GM19023 (cell line): ENCODE data around the gene KRTDAP.
"Not testable (repeated sequence)": the region's sequence is repeated elsewhere in the genome, so short reads cannot be mapped to it uniquely, and the experiment has no call there.

ENCODE experiments used
- ATAC-seq: cut with Tn5 transposase; IDR thresholded peaks from one replicate; pipeline ENCODE4 v1.9.1; 2021; ENCODE audit warnings: mild to moderate bottlenecking, moderate library complexity; ENCODE audit not compliant: unreplicated experiment

KRTDAP gene

DNA sequence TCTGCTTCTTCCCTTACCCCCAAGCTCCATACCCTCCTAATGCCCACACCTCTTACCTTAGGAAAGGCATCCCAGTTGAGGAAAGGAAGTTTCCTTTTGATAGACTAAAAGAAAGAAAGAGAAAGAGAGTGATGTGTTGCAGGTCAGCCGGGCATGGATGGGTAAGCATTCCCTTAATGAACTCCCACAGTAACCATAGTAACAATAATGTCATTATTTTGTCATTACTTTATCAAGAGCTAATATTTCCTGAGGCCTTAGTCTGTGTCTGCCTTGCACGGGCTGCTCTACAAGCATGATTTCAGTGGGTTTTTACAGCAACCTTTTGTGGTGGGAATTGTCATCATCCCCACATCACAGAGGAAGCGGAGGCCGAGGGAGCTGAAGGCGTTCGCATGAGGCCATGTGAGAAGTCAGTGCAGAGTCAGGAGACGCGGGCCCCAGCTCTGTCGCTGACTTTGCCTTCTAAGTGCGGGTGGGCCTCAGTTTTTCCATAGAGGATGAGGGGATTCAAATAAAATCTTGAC, 2.5 kb downstream of the KRTDAP start:
- ATAC-seq: no peak

DNA sequence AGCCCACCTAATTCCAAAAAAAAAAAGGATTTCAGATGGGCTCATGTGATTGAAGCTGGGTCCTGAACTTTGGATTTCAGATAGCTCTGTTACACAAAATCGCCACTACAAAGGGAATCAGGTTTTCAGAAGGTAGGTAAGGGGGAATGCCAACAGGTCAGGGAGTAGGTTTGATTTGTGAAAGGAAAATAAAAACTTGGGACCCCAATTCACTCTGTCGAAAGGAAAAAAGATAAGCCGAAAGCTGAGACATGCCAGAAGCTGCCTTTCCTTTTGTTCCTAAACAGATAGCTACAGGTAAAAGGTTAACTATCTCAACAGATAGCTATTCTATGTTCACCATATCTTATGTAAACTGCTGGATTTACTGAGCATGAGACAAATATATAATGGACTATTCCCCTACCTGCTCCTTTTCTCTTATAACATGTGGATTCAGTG, 4.0 kb downstream of the KRTDAP start:
- no peak for ATAC-seq

DNA sequence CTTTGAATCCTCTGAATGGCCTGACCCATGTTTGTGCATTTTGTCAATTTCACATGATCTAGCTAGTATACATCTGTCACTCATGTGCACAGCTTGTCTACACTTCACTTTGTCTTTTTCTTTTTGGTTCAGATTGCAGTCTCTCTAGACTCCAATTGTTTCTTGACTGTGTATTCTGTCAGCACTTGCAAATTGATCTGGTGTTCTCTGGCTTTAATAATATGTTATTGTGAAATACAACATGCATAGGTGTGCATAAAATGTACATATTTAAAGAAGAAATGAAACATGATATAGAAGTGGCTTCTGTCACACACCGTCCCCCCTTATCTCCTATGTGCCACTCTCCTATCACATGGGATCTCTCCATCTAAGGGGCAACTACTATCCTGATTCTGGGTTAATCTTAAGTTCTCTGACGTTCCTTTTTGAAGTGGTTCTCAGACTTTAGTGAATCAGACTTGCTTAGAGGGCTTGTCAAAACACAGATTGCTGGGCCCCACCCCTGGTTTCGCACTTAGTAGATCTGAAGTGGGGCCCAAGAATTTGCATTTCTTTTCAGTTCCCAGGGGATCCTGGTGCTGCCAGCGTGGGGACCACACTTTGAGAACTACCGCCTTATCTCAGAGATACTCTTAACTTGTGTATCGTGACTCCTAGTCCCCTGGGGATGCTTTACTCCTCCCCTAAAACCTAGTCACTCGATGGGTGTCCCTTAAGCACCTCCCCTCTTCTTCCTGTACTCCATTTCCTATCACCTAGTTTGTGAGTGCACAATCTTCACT, 5.8 kb downstream of the KRTDAP start:
- no peak for ATAC-seq

DNA sequence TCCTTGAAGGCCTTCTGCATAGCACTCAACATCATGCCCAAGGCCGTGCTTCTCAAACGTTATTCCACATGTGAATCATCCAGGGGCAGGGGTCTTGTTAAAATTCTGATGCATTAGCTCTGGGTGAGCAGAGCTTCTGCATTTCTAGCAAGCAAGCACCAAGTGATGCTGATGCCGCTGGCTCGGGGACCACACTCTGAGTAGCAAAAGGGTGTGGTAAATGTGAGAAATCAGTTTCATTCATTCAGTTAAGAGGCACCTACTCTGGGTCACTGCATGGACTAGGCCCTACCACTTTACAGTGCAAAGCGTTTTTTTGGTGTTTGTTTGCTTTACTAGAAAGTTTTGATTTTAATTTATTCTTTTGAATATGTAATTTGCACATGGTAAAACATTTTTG, 7.2 kb downstream of the KRTDAP start:
- no peak for ATAC-seq

GRCh38 chr19:35478794-35479677, 11.2 kb downstream of the KRTDAP start:
- no peak for ATAC-seq

- ATAC-seq: no peak
Measured at GRCh38 chr19:35476149-35476548, 14.1 kb downstream of the KRTDAP start.

- ATAC-seq: not testable (repeated sequence)
Measured at GRCh38 chr19:35474594-35474993, 15.7 kb downstream of the KRTDAP start.

- no peak for ATAC-seq
Measured at GRCh38 chr19:35474104-35474503, 16.2 kb downstream of the KRTDAP start.

- ATAC-seq: no peak
Measured at GRCh38 chr19:35471946-35472345, 18.3 kb downstream of the KRTDAP start.

DNA sequence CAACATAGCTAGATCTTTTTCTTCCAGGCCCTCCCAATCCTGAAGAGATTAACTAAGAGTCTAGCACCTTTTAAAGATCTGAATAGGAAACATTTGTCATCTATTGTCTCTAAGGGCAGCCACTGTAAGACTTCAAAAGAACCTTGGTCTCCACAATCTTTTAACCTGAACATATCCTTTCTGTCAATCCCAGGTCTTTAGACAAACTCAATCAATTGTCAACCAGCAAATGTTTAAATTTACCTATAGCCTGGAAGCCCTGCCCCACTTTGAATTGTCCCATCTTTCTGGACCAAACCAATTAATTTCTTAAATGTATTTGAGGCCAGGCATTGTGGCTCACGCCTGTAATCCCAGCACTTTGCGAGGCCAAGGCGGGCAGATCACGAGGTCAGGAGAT, 19.2 kb downstream of the KRTDAP start:
- not testable (repeated sequence) for ATAC-seq

DNA sequence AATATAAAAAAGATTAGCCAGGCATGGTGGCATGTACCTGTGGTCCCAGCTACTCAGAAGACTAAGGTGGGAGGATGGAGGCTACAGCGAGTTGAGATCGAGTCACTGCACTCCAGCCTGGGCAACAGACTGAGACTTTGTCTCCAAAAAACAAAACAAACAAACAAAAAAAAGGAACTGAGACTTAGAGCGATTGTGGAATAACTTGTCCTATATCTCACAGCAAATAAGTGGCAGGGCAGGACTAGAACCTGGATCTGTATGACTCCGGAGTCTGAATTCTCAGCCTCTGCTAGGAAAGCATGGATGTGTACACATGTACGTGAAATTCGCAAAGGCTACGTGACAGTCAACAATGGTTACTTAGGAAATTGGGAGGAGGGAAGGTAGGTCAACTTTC, 20.1 kb downstream of the KRTDAP start:
- no peak for ATAC-seq

DNA sequence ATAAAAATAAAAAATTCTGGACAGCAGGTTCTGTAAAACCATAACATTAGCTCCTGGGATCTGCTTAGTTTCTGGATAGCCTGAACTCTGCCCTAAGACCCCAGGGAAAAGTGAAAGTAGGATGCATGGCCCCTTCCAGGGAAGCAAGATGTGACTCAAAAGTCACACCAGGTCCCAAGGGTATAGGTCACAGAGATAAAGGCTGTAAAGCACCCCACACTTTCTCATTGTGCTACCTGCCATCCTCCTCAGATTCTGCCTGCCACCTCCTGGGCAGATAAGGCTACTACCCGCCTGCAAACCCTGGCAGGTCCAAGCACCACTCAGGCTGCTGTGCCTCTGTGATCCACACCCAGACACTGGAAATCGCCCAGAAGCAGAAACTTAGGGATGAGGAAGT, 21.6 kb downstream of the KRTDAP start:
- ATAC-seq: peak; percentile 62

GRCh38 chr19:35466259-35466658, 24.0 kb downstream of the KRTDAP start:
- ATAC-seq: no peak

DNA sequence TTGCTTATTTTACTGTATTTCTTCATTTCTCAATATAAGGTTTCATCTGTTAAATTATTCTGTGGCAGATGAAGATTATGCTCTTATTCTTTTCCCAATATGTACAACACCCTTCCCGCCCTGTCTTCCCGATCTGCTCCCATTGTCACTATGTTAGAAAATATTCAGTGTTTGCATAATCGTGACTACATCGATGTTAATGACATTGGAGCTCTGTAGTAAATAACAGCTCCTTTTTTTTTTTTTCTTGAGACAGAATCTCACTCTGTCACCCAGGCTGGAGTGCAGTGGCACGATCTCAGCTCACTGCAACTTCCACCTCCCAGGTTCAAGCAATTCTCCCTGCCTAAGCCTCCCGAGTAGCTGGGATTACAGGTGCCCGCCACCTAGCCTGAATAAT, 27.3 kb downstream of the KRTDAP start:
- ATAC-seq: not testable (repeated sequence)

GRCh38 chr19:35462476-35462953, 27.7 kb downstream of the KRTDAP start:
- peak; percentile 59 for ATAC-seq

DNA sequence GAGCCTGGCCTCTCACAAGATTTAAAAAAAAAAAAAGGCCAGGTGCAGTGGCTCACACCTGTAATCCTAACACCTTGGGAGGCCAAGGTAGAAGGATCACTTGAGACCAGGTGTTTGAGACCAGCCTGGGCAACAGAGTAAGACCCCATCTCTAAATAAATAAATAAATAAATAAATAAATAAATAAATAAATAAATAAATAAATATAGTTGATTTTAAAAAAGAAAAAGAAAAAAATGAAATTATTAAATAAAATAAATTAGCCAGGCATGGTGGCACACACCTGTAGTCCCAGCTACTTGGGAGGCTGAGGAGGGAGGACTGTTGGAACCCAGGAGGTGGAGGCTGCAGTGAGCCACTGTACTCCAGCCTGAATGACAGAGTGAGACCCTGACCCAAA, 28.5 kb downstream of the KRTDAP start:
- not testable (repeated sequence) for ATAC-seq

DNA sequence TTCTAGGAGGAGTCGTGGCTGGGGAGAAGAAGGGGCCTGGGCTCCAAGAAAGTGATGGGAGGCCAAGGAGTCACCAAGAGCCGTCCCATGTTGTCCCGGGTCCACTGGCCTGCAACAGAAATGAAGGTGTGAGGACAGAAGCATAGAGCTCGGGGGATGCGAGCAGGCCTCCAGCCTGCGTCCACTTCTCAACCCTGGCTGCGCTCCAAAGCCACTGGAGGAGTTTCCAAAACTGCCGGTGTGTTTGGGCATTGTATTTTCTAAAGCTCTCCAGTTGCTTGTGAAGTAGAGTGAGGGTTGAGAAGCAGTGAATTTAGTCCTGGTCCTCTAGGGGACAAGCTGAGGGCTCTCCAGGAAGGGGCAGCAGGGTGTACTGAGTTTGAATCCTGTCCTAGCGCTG, 29.2 kb downstream of the KRTDAP start:
- no peak for ATAC-seq

DNA sequence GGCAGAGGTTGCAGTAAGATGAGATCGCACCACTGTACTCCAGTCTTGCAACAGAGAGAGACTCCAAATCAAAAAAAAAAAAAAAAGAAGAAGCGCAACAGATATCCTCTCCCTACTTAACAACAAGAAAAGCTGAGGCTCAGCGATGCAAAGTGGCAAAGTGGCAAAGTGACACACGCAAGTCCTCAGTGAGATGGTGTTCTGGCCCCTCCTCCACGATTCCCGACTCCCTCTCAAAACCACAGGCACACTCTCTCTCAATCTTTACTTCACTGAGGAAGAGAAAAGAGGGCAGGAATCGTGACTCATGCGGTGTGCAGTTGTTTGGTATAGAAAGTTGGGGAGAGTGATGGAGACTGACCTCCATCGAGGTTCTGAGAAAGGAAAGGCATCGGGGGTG, 29.7 kb downstream of the KRTDAP start:
- no peak for ATAC-seq

DNA sequence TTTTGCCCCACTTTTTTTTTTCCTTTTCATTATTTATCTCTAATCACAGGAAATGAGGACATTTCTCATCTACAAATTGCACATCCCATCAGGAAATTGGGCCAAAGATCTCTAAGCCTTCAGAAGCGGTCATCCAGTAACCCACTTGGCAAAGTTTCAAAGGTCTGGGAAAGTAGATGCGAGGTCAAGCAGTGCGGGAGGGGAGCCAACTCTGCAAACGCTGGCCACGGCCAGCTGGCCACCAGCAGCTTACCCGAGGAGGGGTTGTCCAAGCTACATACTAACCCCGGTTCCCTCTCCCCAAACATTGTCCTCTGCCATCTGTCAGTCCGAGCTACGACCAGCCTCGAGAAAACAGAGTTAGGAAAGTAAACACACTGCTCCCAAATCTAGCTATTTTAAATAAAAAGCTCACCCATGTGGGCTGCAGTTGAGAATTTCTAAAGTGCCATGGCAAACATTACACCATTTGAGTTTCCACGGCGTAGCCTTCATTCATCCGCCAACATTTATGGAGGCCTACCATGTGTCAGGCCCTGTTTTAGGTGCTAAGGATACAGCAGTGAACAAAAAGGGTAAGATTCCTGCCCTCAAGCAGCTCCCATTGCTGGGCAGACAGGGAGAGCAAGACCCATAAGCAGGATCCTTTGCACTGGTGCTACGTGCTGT, 30.7 kb downstream of the KRTDAP start:
- no peak for ATAC-seq

- no peak for ATAC-seq
Measured at GRCh38 chr19:35458731-35459391, 31.4 kb downstream of the KRTDAP start.

DNA sequence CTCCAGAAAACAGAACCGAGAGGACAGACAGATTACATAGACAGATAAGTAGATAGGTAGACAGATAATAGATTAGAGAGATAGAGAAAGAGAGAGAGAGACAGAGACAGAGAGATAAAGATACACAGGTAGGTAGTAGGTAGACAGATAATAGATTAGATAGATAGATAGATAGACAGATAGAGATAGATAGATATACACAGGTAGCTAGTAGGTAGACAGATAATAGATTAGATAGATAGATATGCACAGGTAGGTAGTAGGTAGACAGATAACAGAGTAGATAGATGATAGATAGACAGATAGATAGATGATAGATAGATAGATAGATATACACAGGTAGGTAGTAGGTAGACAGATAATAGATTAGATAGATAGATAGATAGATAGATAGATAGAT, 32.1 kb downstream of the KRTDAP start:
- ATAC-seq: no peak
